GM23338 (cell line): ENCODE measurements around the gene GALK1.

Experiments used
- CREB1 ChIP-seq: fragments of 250-450 bp; sonication (Bioruptor Pico); IDR thresholded peaks from 2 replicates; pipeline ENCODE4 v1.5.0; 2020; ENCODE audit warnings: low read depth, mild to moderate bottlenecking, moderate library complexity
- CTCF ChIP-seq, 2 experiments: fragments of 200-600 bp in 1 of 2; sonication (generic) in 1 of 2; conservative IDR thresholded peaks; 2 replicates each; pipeline versions ENCODE4 v1.5.1 to v1.6.1; 2016 to 2017; ENCODE audit warnings: antibody characterized with exemption in 2 of 2, low read depth in 2 of 2, mild to moderate bottlenecking in 2 of 2, moderate library complexity in 1 of 2
- EZH2 ChIP-seq: fragments of 200-600 bp; sonication (generic); IDR thresholded peaks from one replicate; pipeline ENCODE4 v1.8.0; 2017; ENCODE audit warnings: antibody characterized with exemption, mild to moderate bottlenecking, low read depth; ENCODE audit not compliant: unreplicated experiment
- EZH2phosphoT487 ChIP-seq: fragments of 200-600 bp; sonication (generic); IDR thresholded peaks from one replicate; pipeline ENCODE4 v1.8.1; 2018; ENCODE audit warnings: antibody characterized with exemption; ENCODE audit not compliant: unreplicated experiment
- JUNB ChIP-seq: IDR thresholded peaks from one replicate; pipeline ENCODE4 v1.6.1; 2016; ENCODE audit warnings: antibody characterized with exemption; ENCODE audit not compliant: unreplicated experiment
- NANOG ChIP-seq: IDR thresholded peaks from 2 replicates; pipeline ENCODE4 v1.6.1; 2016; ENCODE audit warnings: antibody characterized with exemption, borderline replicate concordance
- POLR2AphosphoS5 ChIP-seq: IDR thresholded peaks from 2 replicates; pipeline ENCODE4 v1.6.1; 2016; ENCODE audit warnings: antibody characterized with exemption, low read depth
- REST ChIP-seq: IDR thresholded peaks from one replicate; pipeline ENCODE4 v1.6.1; 2018; ENCODE audit warnings: antibody characterized with exemption; ENCODE audit not compliant: unreplicated experiment
- STAT1 ChIP-seq: IDR thresholded peaks from one replicate; pipeline ENCODE4 v1.6.1; 2016; ENCODE audit warnings: antibody characterized with exemption; ENCODE audit not compliant: unreplicated experiment
- ZNF114 ChIP-seq: fragments of 250-450 bp; sonication (Bioruptor Pico); IDR thresholded peaks from 2 replicates; pipeline ENCODE4 v1.5.0; 2020; ENCODE audit warnings: mild to moderate bottlenecking, moderate library complexity
- ZNF331 ChIP-seq: fragments of 250-450 bp; sonication (Bioruptor Pico); IDR thresholded peaks from 2 replicates; pipeline ENCODE4 v1.5.0; 2020; ENCODE audit warnings: low read depth, mild to moderate bottlenecking, moderate library complexity
- TF ChIP-seq, protein P1 (sequence below): IDR thresholded peaks from 2 replicates; pipeline ENCODE4 v1.6.1; 2016; ENCODE audit warnings: antibody characterized with exemption

DNA sequence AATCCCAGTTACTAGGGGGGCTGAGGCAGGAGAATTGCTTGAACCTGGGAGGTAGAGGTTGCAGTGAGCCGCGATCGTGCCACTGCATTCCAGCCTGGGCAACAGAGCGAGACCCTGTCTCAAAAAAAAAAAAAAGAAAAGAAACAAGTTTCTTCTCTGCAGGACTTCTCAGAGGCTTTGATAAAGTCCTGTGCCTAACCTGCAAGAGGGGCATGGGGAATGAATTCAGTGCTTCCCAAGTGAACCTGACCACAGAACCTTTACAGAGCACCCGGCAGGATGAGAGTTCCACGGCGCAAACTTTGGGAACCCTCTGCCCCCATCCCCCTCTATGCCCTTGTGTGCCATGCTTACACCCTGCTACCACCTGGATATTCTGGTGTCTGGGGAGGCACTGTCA, 25.8 kb downstream of the GALK1 start:
- TF ChIP-seq ZNF114 (no peak), CTCF (conservative IDR thresholded peaks at IDR 0.05; ENCODE audit: low read depth in 2 of 2) (no peak), POLR2AphosphoS5 (no peak), REST (no peak), EZH2phosphoT487 (no peak), CREB1 (CRISPR knock-in tag) (no peak), EZH2 (no peak), STAT1 (no peak), NANOG (no peak), JUNB (no peak), ZNF331 (no peak)
- TF ChIP-seq, protein P1, sequence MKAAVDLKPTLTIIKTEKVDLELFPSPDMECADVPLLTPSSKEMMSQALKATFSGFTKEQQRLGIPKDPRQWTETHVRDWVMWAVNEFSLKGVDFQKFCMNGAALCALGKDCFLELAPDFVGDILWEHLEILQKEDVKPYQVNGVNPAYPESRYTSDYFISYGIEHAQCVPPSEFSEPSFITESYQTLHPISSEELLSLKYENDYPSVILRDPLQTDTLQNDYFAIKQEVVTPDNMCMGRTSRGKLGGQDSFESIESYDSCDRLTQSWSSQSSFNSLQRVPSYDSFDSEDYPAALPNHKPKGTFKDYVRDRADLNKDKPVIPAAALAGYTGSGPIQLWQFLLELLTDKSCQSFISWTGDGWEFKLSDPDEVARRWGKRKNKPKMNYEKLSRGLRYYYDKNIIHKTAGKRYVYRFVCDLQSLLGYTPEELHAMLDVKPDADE = no peak
